ENCODE results near the gene SIPA1L3. TPM values are rescaled to one million over a fixed set of nuclear protein-coding genes. Genes with fewer than 3 reads are reported as not detected.

The SIPA1L3 gene
- polyA plus RNA-seq, 2 of the 4 experiments (the other 2 are of a cell fraction) = 28.9 to 50.6 TPM

GRCh38 chr19:38004521-38005223 lies 97.7 kb downstream of the SIPA1L3 start:
- H3K4me2 ChIP-seq = peak overlapping the region; percentile 54

GRCh38 chr19:38005224-38005614 lies 98.2 kb downstream of the SIPA1L3 start:
- 83% methylated on average over 8 of the region's 8 CpGs for WGBS (ENCODE audit: missing lambda C conversion rate)
- no peak for FAIRE-seq
- Histone ChIP-seq H3K4me3 (no peak overlapping the region), H3K4me2 (no peak overlapping the region; the same call in 2 of the 3 replicates), H3K9me3 (no peaks in the 10 kb centered on the region), H3K4me1 (peaks cover 34% of the 10 kb centered on the region), H3K27ac (peak overlapping the region; percentile 30 to 61; a peak in 5 of 6 replicates)
- DNase-seq (ENCODE audit: low read depth in 1 of 2, low spot score in 1 of 2) = no peak
- TF ChIP-seq NR3C1 (IDR thresholded peaks at IDR 0.05) (no peak), USF2 (IDR thresholded peaks at IDR 0.05) (no peak), HOXB5 (CRISPR knock-in tag; IDR thresholded peaks at IDR 0.05) (no peak), EHMT2 (IDR thresholded peaks at IDR 0.05; ENCODE audit: low read depth) (no peak), HMGXB4 (CRISPR knock-in tag; IDR thresholded peaks at IDR 0.05; ENCODE audit: borderline replicate concordance) (no peak), GATA3 (IDR thresholded peaks at IDR 0.05; ENCODE audit: borderline replicate concordance) (no peak), POLR2A (IDR thresholded peaks at IDR 0.05; ENCODE audit: low read length) (no peak)
- no peak for ATAC-seq
- ChIA-PET POLR2A (interaction anchor here (0.6 to 2.2 kb wide), 2 partner anchors 63 to 73 kb away, joined by 7 to 13 read pairs; no protein-coding TSS in a partner anchor), CTCF (interaction anchor here (0.5 to 26.6 kb wide), 10 partner anchors 13 to 1435 kb away, joined by 3 to 391 read pairs (median 4); partner anchors contain the start of genes SIPA1L3 and WDR87)

More at GRCh38 chr19:38004521-38005223, 97.7 kb downstream of the SIPA1L3 start:
- TF ChIP-seq ATOH8 (CRISPR knock-in tag; IDR thresholded peaks at IDR 0.05; ENCODE audit: low read depth) (0 out of 2 replicates have a peak, but pooled peaks have one; percentile 10), CEBPB (IDR thresholded peaks at IDR 0.05) (peak in 1 of 2 experiments; percentile 82; a peak in 3 of 4 replicates), MYC (IDR thresholded peaks at IDR 0.05; ENCODE audit: borderline replicate concordance, low read length) (no peak), USF2 (IDR thresholded peaks at IDR 0.05) (peak; percentile 91), EP300 (IDR thresholded peaks at IDR 0.05) (no peak)
- FAIRE-seq (peak; percentile 98), ATAC-seq (peak; percentile 83 to 89), DNase-seq (ENCODE audit: low read depth in 1 of 2, low spot score in 1 of 2) (peak; percentile 90 to 91)
- Histone ChIP-seq H3K4me3 (no peak overlapping the region), H3K27ac (peak overlapping the region; percentile 30 to 61), H3K9me3 (no peaks in the 10 kb centered on the region), H3K4me1 (peaks cover 40% of the 10 kb centered on the region)
- WGBS (ENCODE audit: missing lambda C conversion rate) = 63% methylated on average over 15 of the region's 15 CpGs
- ChIA-PET CTCF (interaction anchor here (0.5 to 26.6 kb wide), 11 partner anchors 13 to 1436 kb away, joined by 3 to 391 read pairs (median 4); partner anchors contain the start of genes SIPA1L3 and WDR87), POLR2A (interaction anchor here (0.6 to 2.2 kb wide), 3 partner anchors 71 to 293 kb away, joined by 3 to 13 read pairs (median 3); no protein-coding TSS in a partner anchor)

- TF ChIP-seq RNF2 (IDR thresholded peaks at IDR 0.05; ENCODE audit: borderline replicate concordance, low read depth) (no peak), CHD4 (IDR thresholded peaks at IDR 0.05; ENCODE audit: borderline replicate concordance) (no peak), ZNF302 (CRISPR knock-in tag; IDR thresholded peaks at IDR 0.05) (no peak), MAZ (IDR thresholded peaks at IDR 0.05; ENCODE audit: borderline replicate concordance, low read depth, low read length) (no peak), HES2 (IDR thresholded peaks at IDR 0.05) (no peak), NPAS2 (CRISPR knock-in tag; IDR thresholded peaks at IDR 0.05; ENCODE audit: borderline replicate concordance) (no peak), PBX3 (IDR thresholded peaks at IDR 0.05) (no peak), BHLHE40 (IDR thresholded peaks at IDR 0.05; ENCODE audit: low read depth, low read length) (no peak), GATA3 (IDR thresholded peaks at IDR 0.05; ENCODE audit: borderline replicate concordance) (no peak), CBX2 (IDR thresholded peaks at IDR 0.05; ENCODE audit: borderline replicate concordance, low read depth) (no peak), RAD21 (conservative IDR thresholded peaks at IDR 0.05 in 1 of 2, IDR thresholded peaks at IDR 0.05 in 1 of 2) (no peak), EHMT2 (IDR thresholded peaks at IDR 0.05; ENCODE audit: low read depth) (no peak)
- Histone ChIP-seq H3K27ac (peak overlapping the region in 1 of 2 experiments; percentile 61; a peak in 2 of 6 replicates), H3K9me3 (no peaks in the 10 kb centered on the region), H3K4me3 (no peak overlapping the region), H3K4me1 (peaks cover 24% of the 10 kb centered on the region), H3K4me2 (no peak overlapping the region)
- no peak for ATAC-seq
- peak; percentile 28 for FAIRE-seq
- WGBS (ENCODE audit: missing lambda C conversion rate) = 92% methylated on average over 20 of the region's 20 CpGs
- ChIA-PET CTCF (interaction anchor here (1.1 to 26.6 kb wide), 3 partner anchors 38 to 157 kb away, joined by 3 to 391 read pairs (median 8); partner anchors contain the start of genes SIPA1L3 and WDR87), POLR2A (no interaction called here)
- no peak for DNase-seq (ENCODE audit: low read depth in 1 of 2, low spot score in 1 of 2)
Observed at GRCh38 chr19:38006361-38007045, 99.5 kb downstream of the SIPA1L3 start.
